Liver (tissue), 9 donors: ENCODE results near the gene BCL2. TPM values are rescaled to one million over a fixed set of nuclear protein-coding genes. Genes with fewer than 3 reads are reported as not detected.

Source experiments
- DNase-seq: peaks from one replicate; pipeline ENCODE4 v3.0.0-alpha.2; 2017; ENCODE audit warnings: low spot score
- H3K27ac ChIP-seq, 2 donors: one replicate each; pipeline ENCODE4 v1.7.0; 2013; ENCODE audit warnings: inconsistent platforms in 2 of 2, low read length in 2 of 2, control low read depth in 1 of 2, low read depth in 1 of 2, mild to moderate bottlenecking in 1 of 2
- H3K27me3 ChIP-seq, 4 donors: one replicate each; pipeline versions ENCODE4 v1.6.1 to v1.7.0; 2013; ENCODE audit warnings: low read length in 3 of 4, inconsistent platforms in 1 of 4, mild to moderate bottlenecking in 1 of 4, moderate library complexity in 1 of 4; ENCODE audit not compliant: control insufficient read depth in 4 of 4, insufficient read depth in 4 of 4
- H3K36me3 ChIP-seq, 4 donors: one replicate each; pipeline versions ENCODE4 v1.6.1 to v1.7.0; 2013; ENCODE audit warnings: low read length in 3 of 4, mild to moderate bottlenecking in 3 of 4, low read depth in 1 of 4, moderate library complexity in 1 of 4; ENCODE audit not compliant: control insufficient read depth in 4 of 4, insufficient read depth in 3 of 4
- H3K4me1 ChIP-seq, 4 donors: one replicate each; pipeline versions ENCODE4 v1.6.1 to v1.7.0; 2013; ENCODE audit warnings: low read length in 3 of 4, mild to moderate bottlenecking in 3 of 4, moderate library complexity in 1 of 4; ENCODE audit not compliant: control insufficient read depth in 4 of 4, insufficient read depth in 4 of 4
- H3K4me3 ChIP-seq, 3 donors: one replicate each; pipeline versions ENCODE4 v1.6.1 to v1.7.0; 2013; ENCODE audit warnings: low read length in 3 of 3, control low read depth in 1 of 3, low read depth in 1 of 3, mild to moderate bottlenecking in 1 of 3
- H3K9ac ChIP-seq, 2 donors: one replicate each; pipeline ENCODE4 v1.7.0; 2013; ENCODE audit warnings: low read length in 2 of 2, mild to moderate bottlenecking in 2 of 2, moderate library complexity in 2 of 2, control low read depth in 1 of 2, low read depth in 1 of 2
- H3K9me3 ChIP-seq, 4 donors: one replicate each; pipeline versions ENCODE4 v1.6.1 to v1.7.0; 2013; ENCODE audit warnings: low read length in 3 of 4; ENCODE audit not compliant: control insufficient read depth in 4 of 4
- EGR1 ChIP-seq, 2 donors: IDR thresholded peaks; 2 replicates each; pipeline ENCODE4 v1.6.1; 2016 to 2018; ENCODE audit warnings: antibody characterized with exemption in 2 of 2, low read depth in 2 of 2
- FOXA1 ChIP-seq: IDR thresholded peaks from 2 replicates; pipeline ENCODE4 v1.6.1; 2016; ENCODE audit warnings: antibody characterized with exemption
- FOXA2 ChIP-seq: IDR thresholded peaks from 2 replicates; pipeline ENCODE4 v1.6.1; 2016; ENCODE audit warnings: antibody characterized with exemption
- GABPA ChIP-seq, 2 donors: IDR thresholded peaks in 1 of 2; conservative IDR thresholded peaks in 1 of 2; 2 replicates each; pipeline ENCODE4 v1.6.1; 2016; ENCODE audit warnings: antibody characterized with exemption in 2 of 2, mild to moderate bottlenecking in 1 of 2, moderate library complexity in 1 of 2
- HNF4A ChIP-seq, 2 donors: conservative IDR thresholded peaks; 2 replicates each; pipeline ENCODE4 v1.6.1; 2016; ENCODE audit warnings: antibody characterized with exemption in 2 of 2, mild to moderate bottlenecking in 2 of 2
- HNF4G ChIP-seq: IDR thresholded peaks from 2 replicates; pipeline ENCODE4 v1.6.1; 2016; ENCODE audit warnings: antibody characterized with exemption
- JUND ChIP-seq, 2 donors: IDR thresholded peaks; 2 replicates each; pipeline ENCODE4 v1.6.1; 2016; ENCODE audit warnings: antibody characterized with exemption in 2 of 2
- NR2F2 ChIP-seq: IDR thresholded peaks from 2 replicates; pipeline ENCODE4 v1.6.1; 2016; ENCODE audit warnings: antibody characterized with exemption
- RAD21 ChIP-seq, 2 donors: IDR thresholded peaks; 2 replicates each; pipeline ENCODE4 v1.6.1; 2016; ENCODE audit warnings: antibody characterized with exemption in 2 of 2, mild to moderate bottlenecking in 2 of 2
- RXRA ChIP-seq, 2 donors: IDR thresholded peaks; 2 replicates each; pipeline ENCODE4 v1.6.1; 2017 to 2018; ENCODE audit warnings: antibody characterized with exemption in 2 of 2, mild to moderate bottlenecking in 1 of 2
- SP1 ChIP-seq: IDR thresholded peaks from 2 replicates; pipeline ENCODE4 v1.6.1; 2018; ENCODE audit warnings: antibody characterized with exemption, mild to moderate bottlenecking
- TAF1 ChIP-seq: conservative IDR thresholded peaks from 2 replicates; pipeline ENCODE4 v1.6.1; 2016; ENCODE audit warnings: antibody characterized with exemption, mild to moderate bottlenecking
- YY1 ChIP-seq: IDR thresholded peaks from 2 replicates; pipeline ENCODE4 v1.6.1; 2016; ENCODE audit warnings: antibody characterized with exemption, mild to moderate bottlenecking
- ZBTB33 ChIP-seq: IDR thresholded peaks from 2 replicates; pipeline ENCODE4 v1.6.1; 2016; ENCODE audit warnings: antibody characterized with exemption
- WGBS: extraction: QIAGEN DNeasy Blood & Tissue Kit; methylation state at CpG from one replicate; pipeline ENCODE4 v1.1.7; 2013; 5-methylcytosine and 5-hydroxymethylcytosine counted together
- polyA plus RNA-seq, 2 donors: library from polyadenylated mRNA; stranded (reverse) in 1 of 2; unstranded in 1 of 2; fragments of 200-250 nt in 1 of 2; fragments of >200 nt in 1 of 2; fragmentation: Nextera tagmentation in 1 of 2; extraction: Ambion mirVana in 1 of 2; gene quantifications; one replicate each; pipeline versions ENCODE4 v1.2.1 to v1.2.3, GENCODE V29; 2013 to 2015
- total RNA-seq, 2 donors: library from RNA; depleted of rRNA; stranded (reverse); fragments of >200 nt; gene quantifications; one replicate each; pipeline ENCODE4 v1.2.3, GENCODE V29; 2014
- TF ChIP-seq, protein P1 (sequence below): IDR thresholded peaks from 2 replicates; pipeline ENCODE4 v1.6.1; 2016; ENCODE audit warnings: antibody characterized with exemption
- TF ChIP-seq, protein P2 (sequence below): IDR thresholded peaks from 2 replicates; pipeline ENCODE4 v1.6.1; 2016; ENCODE audit warnings: antibody characterized with exemption, mild to moderate bottlenecking
- TF ChIP-seq, protein P3 (sequence below): IDR thresholded peaks from 2 replicates; pipeline ENCODE4 v1.6.1; 2016; ENCODE audit warnings: antibody characterized with exemption
- TF ChIP-seq, protein P4 (sequence below): fragments of 150-350 bp; IDR thresholded peaks from 2 replicates; pipeline ENCODE4 v1.5.1; 2017; ENCODE audit warnings: improper control_type of control experiment, low read depth, low read length; ENCODE audit not compliant: missing input control
- donor health status: healthy.
- donor health status: healthy.
- donor health status: healthy.
- donor health status: healthy.
- donor health status: healthy.

BCL2 gene
- total and polyA plus RNA-seq, 4 donors = 0.40 to 3.9 (median 1.4) TPM

GRCh38 chr18:63146828-63147409, 172.7 kb downstream of the BCL2 start:
- H3K9ac ChIP-seq = no peak overlapping the region
- 95% methylated on average over 7 of the region's 7 CpGs for WGBS
- no peaks in the 10 kb centered on the region for H3K27me3 ChIP-seq

More at GRCh38 chr18:63146828-63147409, 172.7 kb downstream of the BCL2 start:
- no peak for DNase-seq
- Histone ChIP-seq H3K27ac (no peak overlapping the region), H3K9me3 (no peaks in the 10 kb centered on the region), H3K4me1 (peaks cover 10 to 26% (median 18%) of the 10 kb centered on the region in 4 donors), H3K36me3 (no peaks in the 10 kb centered on the region), H3K4me3 (no peak overlapping the region)
- TF ChIP-seq FOXA1 (no peak), SP1 (no peak), NR2F2 (no peak), FOXA2 (no peak), RAD21 (IDR thresholded peaks at IDR 0.05) (no peak), GABPA (IDR thresholded peaks at IDR 0.05 in 1 of 2, conservative IDR thresholded peaks at IDR 0.05 in 1 of 2) (no peak), JUND (IDR thresholded peaks at IDR 0.05) (no peak), HNF4G (no peak), ZBTB33 (no peak), HNF4A (conservative IDR thresholded peaks at IDR 0.05) (no peak), EGR1 (IDR thresholded peaks at IDR 0.05; ENCODE audit: low read depth in 2 of 2) (no peak), RXRA (IDR thresholded peaks at IDR 0.05) (no peak), TAF1 (no peak), YY1 (no peak)
- TF ChIP-seq, protein P1, sequence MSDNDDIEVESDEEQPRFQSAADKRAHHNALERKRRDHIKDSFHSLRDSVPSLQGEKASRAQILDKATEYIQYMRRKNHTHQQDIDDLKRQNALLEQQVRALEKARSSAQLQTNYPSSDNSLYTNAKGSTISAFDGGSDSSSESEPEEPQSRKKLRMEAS = no peak
- TF ChIP-seq, protein P2, sequence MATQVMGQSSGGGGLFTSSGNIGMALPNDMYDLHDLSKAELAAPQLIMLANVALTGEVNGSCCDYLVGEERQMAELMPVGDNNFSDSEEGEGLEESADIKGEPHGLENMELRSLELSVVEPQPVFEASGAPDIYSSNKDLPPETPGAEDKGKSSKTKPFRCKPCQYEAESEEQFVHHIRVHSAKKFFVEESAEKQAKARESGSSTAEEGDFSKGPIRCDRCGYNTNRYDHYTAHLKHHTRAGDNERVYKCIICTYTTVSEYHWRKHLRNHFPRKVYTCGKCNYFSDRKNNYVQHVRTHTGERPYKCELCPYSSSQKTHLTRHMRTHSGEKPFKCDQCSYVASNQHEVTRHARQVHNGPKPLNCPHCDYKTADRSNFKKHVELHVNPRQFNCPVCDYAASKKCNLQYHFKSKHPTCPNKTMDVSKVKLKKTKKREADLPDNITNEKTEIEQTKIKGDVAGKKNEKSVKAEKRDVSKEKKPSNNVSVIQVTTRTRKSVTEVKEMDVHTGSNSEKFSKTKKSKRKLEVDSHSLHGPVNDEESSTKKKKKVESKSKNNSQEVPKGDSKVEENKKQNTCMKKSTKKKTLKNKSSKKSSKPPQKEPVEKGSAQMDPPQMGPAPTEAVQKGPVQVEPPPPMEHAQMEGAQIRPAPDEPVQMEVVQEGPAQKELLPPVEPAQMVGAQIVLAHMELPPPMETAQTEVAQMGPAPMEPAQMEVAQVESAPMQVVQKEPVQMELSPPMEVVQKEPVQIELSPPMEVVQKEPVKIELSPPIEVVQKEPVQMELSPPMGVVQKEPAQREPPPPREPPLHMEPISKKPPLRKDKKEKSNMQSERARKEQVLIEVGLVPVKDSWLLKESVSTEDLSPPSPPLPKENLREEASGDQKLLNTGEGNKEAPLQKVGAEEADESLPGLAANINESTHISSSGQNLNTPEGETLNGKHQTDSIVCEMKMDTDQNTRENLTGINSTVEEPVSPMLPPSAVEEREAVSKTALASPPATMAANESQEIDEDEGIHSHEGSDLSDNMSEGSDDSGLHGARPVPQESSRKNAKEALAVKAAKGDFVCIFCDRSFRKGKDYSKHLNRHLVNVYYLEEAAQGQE = no peak
- TF ChIP-seq, protein P3, sequence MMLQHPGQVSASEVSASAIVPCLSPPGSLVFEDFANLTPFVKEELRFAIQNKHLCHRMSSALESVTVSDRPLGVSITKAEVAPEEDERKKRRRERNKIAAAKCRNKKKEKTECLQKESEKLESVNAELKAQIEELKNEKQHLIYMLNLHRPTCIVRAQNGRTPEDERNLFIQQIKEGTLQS = no peak
- TF ChIP-seq, protein P4, sequence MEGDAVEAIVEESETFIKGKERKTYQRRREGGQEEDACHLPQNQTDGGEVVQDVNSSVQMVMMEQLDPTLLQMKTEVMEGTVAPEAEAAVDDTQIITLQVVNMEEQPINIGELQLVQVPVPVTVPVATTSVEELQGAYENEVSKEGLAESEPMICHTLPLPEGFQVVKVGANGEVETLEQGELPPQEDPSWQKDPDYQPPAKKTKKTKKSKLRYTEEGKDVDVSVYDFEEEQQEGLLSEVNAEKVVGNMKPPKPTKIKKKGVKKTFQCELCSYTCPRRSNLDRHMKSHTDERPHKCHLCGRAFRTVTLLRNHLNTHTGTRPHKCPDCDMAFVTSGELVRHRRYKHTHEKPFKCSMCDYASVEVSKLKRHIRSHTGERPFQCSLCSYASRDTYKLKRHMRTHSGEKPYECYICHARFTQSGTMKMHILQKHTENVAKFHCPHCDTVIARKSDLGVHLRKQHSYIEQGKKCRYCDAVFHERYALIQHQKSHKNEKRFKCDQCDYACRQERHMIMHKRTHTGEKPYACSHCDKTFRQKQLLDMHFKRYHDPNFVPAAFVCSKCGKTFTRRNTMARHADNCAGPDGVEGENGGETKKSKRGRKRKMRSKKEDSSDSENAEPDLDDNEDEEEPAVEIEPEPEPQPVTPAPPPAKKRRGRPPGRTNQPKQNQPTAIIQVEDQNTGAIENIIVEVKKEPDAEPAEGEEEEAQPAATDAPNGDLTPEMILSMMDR = no peak
